ENCODE data around the gene VSX2. TPM values are rescaled to one million over a fixed set of nuclear protein-coding genes. Genes with fewer than 3 reads are reported as not detected.

The VSX2 gene
- total and polyA plus RNA-seq, 2 donors (not counting 1 experiment from before 2014, with no cell fraction given), result not detected

GRCh38 chr14:74217672-74218448 is 21.4 kb upstream of the VSX2 start:
- H3K4me3 ChIP-seq (replicated peaks in 1 of 4; ENCODE audit: control extremely low read depth in 1 of 4, insufficient read depth in 1 of 4, low read depth in 3 of 4, low read length in 4 of 4), result peak overlapping the region in 2 of 4 experiments; percentile 7 to 13
- H3K79me2 ChIP-seq (ENCODE audit: control insufficient read depth, insufficient read depth, low read length), result no peaks in the 10 kb centered on the region
- H3K9ac ChIP-seq (ENCODE audit: insufficient read depth, low read length), result no peak overlapping the region

DNA sequence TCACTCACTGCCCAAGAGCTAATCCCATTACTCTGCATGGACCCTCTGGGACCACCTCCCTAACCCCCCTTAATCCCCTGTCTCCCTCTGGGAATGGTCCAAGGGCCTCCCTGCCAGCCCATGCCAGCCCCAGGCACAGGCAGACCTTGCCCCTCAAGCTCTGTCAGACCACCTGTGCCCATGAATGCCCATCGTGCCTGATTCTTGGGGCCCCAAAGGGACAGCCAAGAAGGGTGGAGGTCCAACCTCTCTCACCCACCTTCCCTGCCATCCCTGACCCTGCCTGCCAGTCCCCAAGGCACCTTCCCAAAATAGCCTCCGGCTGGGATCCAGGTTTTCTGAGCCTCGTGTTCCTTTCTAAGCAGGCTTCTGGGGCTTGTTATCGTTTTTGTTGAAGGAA is 20.8 kb upstream of the VSX2 start:
- H3K79me2 ChIP-seq (ENCODE audit: control insufficient read depth, insufficient read depth, low read length), result no peaks in the 10 kb centered on the region
- no peak overlapping the region for H3K9ac ChIP-seq (ENCODE audit: insufficient read depth, low read length)
- no peak overlapping the region for H2AFZ ChIP-seq (ENCODE audit: low read length)
- no peaks in the 10 kb centered on the region for H3K9me3 ChIP-seq (ENCODE audit: control insufficient read depth, insufficient read depth, low read depth, low read length)
- no peak overlapping the region for H3K27ac ChIP-seq (ENCODE audit: insufficient read depth, low read length)
- H3K36me3 ChIP-seq (ENCODE audit: control insufficient read depth, insufficient read depth, low read length), result no peaks in the 10 kb centered on the region
- H3K4me1 ChIP-seq (ENCODE audit: control insufficient read depth, extremely low read depth, insufficient read depth, low read length), result no peaks in the 10 kb centered on the region
- peaks cover 29% of the 10 kb centered on the region for H3K27me3 ChIP-seq (ENCODE audit: control insufficient read depth, insufficient read depth, low read length)
- no peak overlapping the region for H3K4me2 ChIP-seq (ENCODE audit: extremely low read depth, insufficient read depth, low read length)
- no peak for DNase-seq (ENCODE audit: low read depth in 2 of 2)
- H3K4me3 ChIP-seq (replicated peaks in 1 of 4; ENCODE audit: control extremely low read depth in 1 of 4, insufficient read depth in 1 of 4, low read depth in 3 of 4, low read length in 4 of 4), result no peak overlapping the region
- H4K20me1 ChIP-seq (ENCODE audit: control insufficient read depth, extremely low read depth, insufficient read depth, low read length), result no peaks in the 10 kb centered on the region
- no peak for TF ChIP-seq EZH2 (IDR thresholded peaks at IDR 0.05; ENCODE audit: low read length, missing control alignments)
- TF ChIP-seq CTCF (conservative IDR thresholded peaks at IDR 0.05 in 1 of 2, IDR thresholded peaks at IDR 0.05 in 1 of 2; ENCODE audit: low read depth in 1 of 2, low read length in 2 of 2), result peak in 1 of 2 donors; percentile 3

More at GRCh38 chr14:74217672-74218448, 21.4 kb upstream of the VSX2 start:
- Histone ChIP-seq H2AFZ (ENCODE audit: low read length) (no peak overlapping the region), H3K27ac (ENCODE audit: insufficient read depth, low read length) (no peak overlapping the region), H3K27me3 (ENCODE audit: control insufficient read depth, insufficient read depth, low read length) (peaks cover 29% of the 10 kb centered on the region), H3K9me3 (ENCODE audit: control insufficient read depth, insufficient read depth, low read depth, low read length) (no peaks in the 10 kb centered on the region), H4K20me1 (ENCODE audit: control insufficient read depth, extremely low read depth, insufficient read depth, low read length) (no peaks in the 10 kb centered on the region), H3K4me2 (ENCODE audit: extremely low read depth, insufficient read depth, low read length) (peak overlapping the region; percentile 58), H3K4me1 (ENCODE audit: control insufficient read depth, extremely low read depth, insufficient read depth, low read length) (no peaks in the 10 kb centered on the region), H3K36me3 (ENCODE audit: control insufficient read depth, insufficient read depth, low read length) (no peaks in the 10 kb centered on the region)
- TF ChIP-seq CTCF (conservative IDR thresholded peaks at IDR 0.05 in 1 of 2, IDR thresholded peaks at IDR 0.05 in 1 of 2; ENCODE audit: low read depth in 1 of 2, low read length in 2 of 2), result peak; percentile 79 to 92
- TF ChIP-seq EZH2 (IDR thresholded peaks at IDR 0.05; ENCODE audit: low read length, missing control alignments), result no peak
- DNase-seq (ENCODE audit: low read depth in 2 of 2), result peak; percentile 49 to 51

DNA sequence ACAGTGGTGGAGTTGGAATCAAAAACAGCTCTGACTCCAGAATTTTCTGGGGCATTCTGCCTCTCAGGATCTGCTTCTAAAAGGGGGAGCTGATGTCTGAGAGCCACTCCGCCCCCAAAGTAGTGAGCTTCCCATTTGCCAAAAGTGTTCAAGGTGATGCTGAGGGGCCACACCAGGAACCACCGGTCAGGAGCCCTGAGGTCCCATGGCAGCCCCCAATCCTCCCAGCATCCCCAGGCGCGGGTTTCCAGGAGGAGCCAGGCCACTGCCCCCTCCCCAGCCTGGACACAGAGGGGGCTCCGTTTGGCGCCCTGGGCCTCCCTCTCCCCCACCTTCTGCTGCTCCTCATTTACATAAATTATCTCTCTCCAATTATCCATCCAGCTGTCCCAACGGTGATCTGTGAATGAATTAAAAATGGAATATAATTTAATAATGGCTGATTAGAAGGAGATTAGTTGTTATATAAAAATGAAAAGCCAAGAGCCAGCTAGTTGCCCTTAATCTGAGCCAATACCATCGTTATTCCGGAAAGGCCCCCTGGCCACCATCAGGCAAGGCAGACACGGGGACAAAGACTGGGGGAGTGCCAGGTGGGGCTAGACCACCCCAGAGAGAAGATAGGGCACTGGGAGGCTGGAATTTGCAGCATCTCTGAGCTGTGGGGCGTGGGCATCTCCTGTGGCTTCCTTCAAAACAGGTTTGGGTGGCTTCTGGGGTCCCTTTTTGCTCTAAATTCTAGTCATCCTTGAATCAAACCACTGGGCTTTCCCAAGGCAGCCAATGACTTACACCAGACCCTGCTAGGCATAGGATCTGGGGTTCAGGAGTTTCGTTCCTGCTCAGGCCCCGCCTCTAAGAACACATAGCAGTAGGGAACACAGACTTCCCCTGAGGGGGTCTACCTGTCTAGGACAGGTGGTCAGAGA is 19.7 kb upstream of the VSX2 start:
- TF ChIP-seq EZH2 (IDR thresholded peaks at IDR 0.05; ENCODE audit: low read length, missing control alignments), result no peak
- TF ChIP-seq CTCF (conservative IDR thresholded peaks at IDR 0.05 in 1 of 2, IDR thresholded peaks at IDR 0.05 in 1 of 2; ENCODE audit: low read depth in 1 of 2, low read length in 2 of 2), result no peak
- DNase-seq (ENCODE audit: low read depth in 2 of 2), result no peak
- Histone ChIP-seq H2AFZ (ENCODE audit: low read length) (no peak overlapping the region), H3K27me3 (ENCODE audit: control insufficient read depth, insufficient read depth, low read length) (peaks cover 25% of the 10 kb centered on the region), H3K27ac (ENCODE audit: insufficient read depth, low read length) (no peak overlapping the region), H3K4me1 (ENCODE audit: control insufficient read depth, extremely low read depth, insufficient read depth, low read length) (no peaks in the 10 kb centered on the region), H3K79me2 (ENCODE audit: control insufficient read depth, insufficient read depth, low read length) (no peaks in the 10 kb centered on the region), H3K9ac (ENCODE audit: insufficient read depth, low read length) (no peak overlapping the region), H3K4me2 (ENCODE audit: extremely low read depth, insufficient read depth, low read length) (no peak overlapping the region), H3K4me3 (replicated peaks in 1 of 4; ENCODE audit: control extremely low read depth in 1 of 4, insufficient read depth in 1 of 4, low read depth in 3 of 4, low read length in 4 of 4) (no peak overlapping the region), H3K9me3 (ENCODE audit: control insufficient read depth, insufficient read depth, low read depth, low read length) (no peaks in the 10 kb centered on the region), H4K20me1 (ENCODE audit: control insufficient read depth, extremely low read depth, insufficient read depth, low read length) (no peaks in the 10 kb centered on the region), H3K36me3 (ENCODE audit: control insufficient read depth, insufficient read depth, low read length) (no peaks in the 10 kb centered on the region)
